Globus pallidus (tissue), 1 donor: ENCODE results near the gene CDC37L1.
"Not testable (repeated sequence)": the region's sequence is repeated elsewhere in the genome, so short reads cannot be mapped to it uniquely, and the experiment has no call there.

Experiments
- DNase-seq: peaks from one replicate; pipeline ENCODE4 v3.0.0-alpha.2; 2015; ENCODE audit warnings: low spot score

Gene CDC37L1

GRCh38 chr9:4716163-4716562 lies 36.8 kb downstream of the CDC37L1 start:
- no peak for DNase-seq

GRCh38 chr9:4717815-4718214 lies 38.4 kb downstream of the CDC37L1 start:
- DNase-seq, result peak; percentile 56

DNA sequence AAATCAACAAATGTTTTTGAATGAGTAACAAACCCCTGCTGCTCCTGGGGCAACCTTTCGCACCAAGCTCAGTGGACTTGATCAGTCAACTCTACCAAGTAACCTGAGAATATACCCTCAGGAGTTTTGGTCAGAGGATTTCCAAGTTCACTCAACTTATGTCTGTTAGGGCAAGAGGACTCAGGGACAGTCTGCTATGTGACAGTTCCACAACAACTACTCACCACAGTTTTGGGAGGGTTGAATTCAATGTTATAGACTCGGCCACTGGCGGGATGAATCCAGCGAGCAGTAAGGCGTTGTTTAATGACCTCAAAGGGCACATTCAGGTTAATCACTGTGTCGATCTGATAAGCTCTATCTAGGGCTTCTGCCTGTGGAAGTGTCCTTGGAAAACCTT lies 39.5 kb downstream of the CDC37L1 start:
- DNase-seq, result no peak

- no peak for DNase-seq
These were observed 42.4 kb downstream of the CDC37L1 start for GRCh38 chr9:4721736-4722135.

DNA sequence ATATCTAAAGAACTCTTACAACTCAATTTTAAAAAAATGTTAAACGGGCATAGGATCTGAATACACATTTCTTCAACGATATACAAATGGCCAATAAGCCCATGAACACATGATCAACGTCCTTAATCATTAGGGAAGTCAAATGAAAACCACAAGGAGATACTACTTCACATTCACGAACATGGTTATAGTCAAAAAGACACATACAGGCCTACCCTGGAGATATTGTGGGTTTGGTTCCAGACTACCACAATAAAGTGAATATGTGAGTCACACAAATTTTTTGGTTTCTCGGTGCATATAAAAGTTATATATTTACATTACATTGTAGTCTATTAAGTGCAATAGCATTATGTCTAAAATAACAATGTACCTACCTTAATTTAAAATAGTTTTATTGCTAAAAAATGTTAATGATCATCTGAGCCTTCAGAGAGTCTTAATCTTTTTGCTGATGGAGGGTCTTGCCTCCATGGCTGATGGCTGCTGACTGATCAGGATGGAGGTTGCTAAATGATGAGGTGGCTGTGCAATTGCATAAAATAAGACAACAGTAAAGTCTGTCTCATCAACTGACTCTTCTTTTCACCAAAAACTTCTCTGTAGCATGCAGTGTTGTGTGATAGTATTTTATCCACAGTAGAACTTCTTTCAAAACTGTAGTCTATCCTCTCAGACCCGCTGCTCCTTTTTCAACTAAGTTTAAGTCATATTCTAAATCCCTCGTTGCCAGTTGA lies 46.5 kb downstream of the CDC37L1 start:
- DNase-seq, result no peak

- no peak for DNase-seq
These were observed 48.2 kb downstream of the CDC37L1 start for GRCh38 chr9:4727593-4727992.

GRCh38 chr9:4732890-4733289 lies 53.5 kb downstream of the CDC37L1 start:
- no peak for DNase-seq

DNA sequence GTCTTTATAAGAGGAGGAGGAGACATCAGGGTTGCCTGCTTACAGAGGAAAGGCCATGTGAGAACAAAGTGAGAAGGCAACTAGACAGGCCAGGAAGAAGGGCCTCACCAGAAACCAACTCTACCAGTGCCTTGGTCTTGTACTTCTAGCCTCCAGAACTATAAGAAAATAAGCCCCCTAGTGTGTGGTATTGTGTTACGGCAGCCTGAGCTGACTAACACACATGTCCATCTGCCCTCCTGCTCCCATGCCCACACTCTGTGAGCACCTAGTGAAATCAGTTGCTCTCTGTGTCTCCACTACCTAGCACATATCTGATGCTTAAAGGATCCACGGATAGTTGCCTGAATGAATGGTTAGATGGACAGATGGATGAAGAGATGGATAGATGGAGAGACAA lies 54.8 kb downstream of the CDC37L1 start:
- DNase-seq, result no peak

GRCh38 chr9:4738866-4739586 lies 59.7 kb downstream of the CDC37L1 start:
- DNase-seq, result no peak

DNA sequence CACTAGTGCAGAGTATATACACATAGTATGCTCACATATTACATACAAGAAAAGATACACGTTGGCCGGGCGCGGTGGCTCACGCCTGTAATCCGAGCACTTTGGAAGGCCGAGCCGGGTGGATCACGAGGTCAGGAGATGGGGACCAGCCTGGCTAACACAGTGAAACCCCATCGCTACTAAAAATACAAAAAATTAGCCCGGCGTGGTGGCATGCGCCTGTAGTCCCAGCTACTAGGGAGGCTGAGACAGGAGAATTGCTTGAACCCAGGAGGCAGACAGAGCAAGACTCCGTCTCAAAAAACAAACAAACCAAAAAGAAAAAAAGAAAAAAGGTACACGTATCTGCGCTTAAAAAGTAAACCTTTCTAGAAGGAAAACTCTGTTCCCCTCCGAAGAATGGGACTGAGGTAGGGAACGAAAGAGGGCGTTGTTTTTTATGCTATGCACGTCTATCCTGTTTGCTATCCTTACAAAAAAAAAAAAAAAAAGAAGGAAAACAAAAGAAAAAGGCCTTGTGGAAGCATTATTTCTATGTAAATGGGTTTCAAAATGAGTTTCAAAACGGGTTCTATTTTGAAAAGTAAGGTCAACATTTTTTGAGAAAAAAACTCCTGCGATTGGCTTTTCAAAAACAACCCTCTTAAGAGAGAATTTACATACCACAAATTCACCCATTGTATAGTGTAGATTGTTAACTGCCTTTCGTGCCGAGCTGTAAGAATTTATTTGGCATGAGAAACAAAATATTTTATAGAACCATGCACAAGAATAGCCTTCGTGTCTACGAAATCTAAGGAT lies 60.4 kb downstream of the CDC37L1 start:
- DNase-seq, result no peak

DNA sequence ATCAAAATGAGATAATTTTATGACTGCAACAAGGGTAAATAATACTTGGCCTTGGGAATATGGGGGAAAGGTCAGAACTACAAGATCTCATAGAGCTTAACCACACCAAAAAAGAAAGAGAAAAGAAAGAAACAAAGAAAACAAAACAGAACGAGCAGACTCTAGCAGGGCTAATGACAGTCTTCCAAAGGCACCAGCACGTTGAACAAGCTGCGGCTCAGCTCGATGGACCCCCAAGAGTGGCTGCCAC lies 60.9 kb downstream of the CDC37L1 start:
- peak; percentile 26 for DNase-seq

- DNase-seq, result peak; percentile 81
These were observed 61.4 kb downstream of the CDC37L1 start, which contains the start of gene AK3 for GRCh38 chr9:4740638-4741364. AK3 (minus strand) TSS chr9:4741202; CDS start chr9:4741087, 115 bp downstream.

- peak; percentile 56 for DNase-seq
These were observed 62.2 kb downstream of the CDC37L1 start for GRCh38 chr9:4741365-4742089.

- peak; percentile 4 for DNase-seq
These were observed 62.9 kb downstream of the CDC37L1 start for GRCh38 chr9:4742246-4742645.

DNA sequence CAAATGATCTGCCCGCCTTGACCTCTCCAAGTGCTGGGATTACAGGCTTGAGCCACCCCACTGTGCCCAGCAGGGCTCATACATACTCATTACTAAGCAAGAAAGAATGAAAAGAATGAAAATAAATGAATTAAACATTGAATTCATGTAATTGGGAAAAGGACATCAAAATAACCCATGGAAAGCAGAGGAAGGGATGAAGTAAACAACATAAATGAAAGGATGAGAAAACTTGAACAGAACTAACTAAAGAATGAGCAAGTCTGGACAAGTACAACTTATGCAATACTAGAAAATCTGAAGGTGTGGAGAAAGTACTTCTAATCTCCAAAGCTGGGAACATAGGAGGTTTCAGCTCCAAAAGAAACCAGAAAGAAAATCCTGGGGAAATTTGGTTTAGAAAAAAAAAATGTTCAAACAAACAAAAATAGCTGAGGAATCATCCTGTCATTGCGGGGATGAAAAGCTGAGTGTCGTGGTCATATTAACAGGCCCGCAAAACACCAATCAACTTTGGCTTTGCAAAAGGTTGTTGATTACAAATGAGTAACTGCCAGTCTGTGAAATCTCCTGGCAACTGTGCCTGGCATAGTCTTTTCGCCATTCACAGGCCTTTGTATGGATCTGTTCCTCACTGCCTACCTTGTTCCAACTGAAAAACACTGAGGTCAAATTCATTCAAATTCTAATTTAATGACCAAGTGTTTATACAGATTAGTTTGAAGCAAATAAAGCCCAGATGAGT lies 63.9 kb downstream of the CDC37L1 start:
- DNase-seq, result no peak

- DNase-seq, result no peak
These were observed 67.1 kb downstream of the CDC37L1 start for GRCh38 chr9:4746278-4747030.

DNA sequence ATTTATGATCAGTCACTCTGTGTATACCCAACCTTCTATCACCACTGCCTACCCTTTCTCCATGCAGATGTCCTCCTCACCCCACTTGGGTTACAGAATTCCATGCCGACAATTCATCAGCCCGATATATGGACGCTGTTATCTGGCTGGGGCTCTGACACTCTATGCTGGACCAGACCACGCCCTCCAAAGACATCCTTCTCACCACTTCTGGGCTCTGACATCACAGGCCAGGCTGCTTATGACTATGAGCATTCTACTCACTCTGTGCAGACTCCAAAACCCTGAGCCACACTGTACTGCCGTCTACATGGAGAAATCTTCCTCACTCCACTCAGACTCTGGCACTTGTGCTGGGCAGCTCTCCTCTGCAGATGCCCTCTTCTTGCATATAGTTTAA lies 69.2 kb downstream of the CDC37L1 start:
- no peak for DNase-seq

- no peak for DNase-seq
These were observed 70.8 kb downstream of the CDC37L1 start for GRCh38 chr9:4750023-4750673.

- not testable (repeated sequence) for DNase-seq
These were observed 75.2 kb downstream of the CDC37L1 start for GRCh38 chr9:4754530-4754929.
